ENCODE measurements around the gene TBC1D22B.

Gene TBC1D22B

GRCh38 chr6:37353761-37354525 lies 96.4 kb downstream of the TBC1D22B start, which contains the start of gene RNF8 (continued):
- TF ChIP-seq ZNF549 (tag by site-specific recombination; IDR thresholded peaks at IDR 0.05) (no peak), SP7 (tag by site-specific recombination; IDR thresholded peaks at IDR 0.05) (peak; percentile 52; the same call in 1 of the 2 replicates), ZNF24 (tag by site-specific recombination; IDR thresholded peaks at IDR 0.05) (no peak), ZBTB7A (tag by site-specific recombination; IDR thresholded peaks at IDR 0.05; ENCODE audit: low read depth) (no peak), SETDB1 (IDR thresholded peaks at IDR 0.05; ENCODE audit: insufficient read length, low read length) (no peak), ZNF324 (tag by site-specific recombination; IDR thresholded peaks at IDR 0.05) (no peak), MYNN (tag by site-specific recombination; IDR thresholded peaks at IDR 0.05; ENCODE audit: borderline replicate concordance) (no peak), PRDM10 (tag by site-specific recombination; IDR thresholded peaks at IDR 0.05) (peak; percentile 59; the same call in 1 of the 2 replicates), ZNF138 (tag by site-specific recombination; IDR thresholded peaks at IDR 0.05; ENCODE audit: borderline replicate concordance) (no peak), ZNF610 (tag by site-specific recombination; IDR thresholded peaks at IDR 0.05; ENCODE audit: borderline replicate concordance) (no peak), ZNF132 (tag by site-specific recombination; IDR thresholded peaks at IDR 0.05; ENCODE audit: borderline replicate concordance) (no peak), ZNF571 (tag by site-specific recombination; IDR thresholded peaks at IDR 0.05) (no peak), ZNF843 (tag by site-specific recombination; IDR thresholded peaks at IDR 0.05) (0 out of 2 replicates have a peak, but pooled peaks have one; percentile 26), ZNF221 (tag by site-specific recombination; IDR thresholded peaks at IDR 0.05; ENCODE audit: borderline replicate concordance) (no peak; the same call in 1 of the 2 replicates), ZNF426 (tag by site-specific recombination; IDR thresholded peaks at IDR 0.05) (no peak), ZNF600 (tag by site-specific recombination; IDR thresholded peaks at IDR 0.05) (peak; percentile 89), KLF7 (tag by site-specific recombination; IDR thresholded peaks at IDR 0.05; ENCODE audit: borderline replicate concordance) (0 out of 2 replicates have a peak, but pooled peaks have one; percentile 53), ZNF202 (tag by site-specific recombination; IDR thresholded peaks at IDR 0.05; ENCODE audit: borderline replicate concordance) (no peak), ZSCAN18 (tag by site-specific recombination; IDR thresholded peaks at IDR 0.05) (no peak), ZNF623 (tag by site-specific recombination; IDR thresholded peaks at IDR 0.05) (no peak), OSR2 (tag by site-specific recombination; IDR thresholded peaks at IDR 0.05) (no peak; the same call in 1 of the 2 replicates), ZNF398 (tag by site-specific recombination; IDR thresholded peaks at IDR 0.05) (peak; percentile 88), ZBTB44 (tag by site-specific recombination; IDR thresholded peaks at IDR 0.05) (no peak), ZNF704 (tag by site-specific recombination; IDR thresholded peaks at IDR 0.05) (no peak), SALL2 (tag by site-specific recombination; IDR thresholded peaks at IDR 0.05; ENCODE audit: borderline replicate concordance) (no peak), ZNF488 (tag by site-specific recombination; IDR thresholded peaks at IDR 0.05) (peak; percentile 24; the same call in 1 of the 2 replicates), ZNF792 (tag by site-specific recombination; IDR thresholded peaks at IDR 0.05) (0 out of 2 replicates have a peak, but pooled peaks have one; percentile 81), ZNF175 (tag by site-specific recombination; IDR thresholded peaks at IDR 0.05) (no peak), ZNF514 (tag by site-specific recombination; IDR thresholded peaks at IDR 0.05) (no peak)

Data from HEK293 (cell line).